G401 (cell line): ENCODE data around the gene C19orf44. TPM values are rescaled to one million over a fixed set of nuclear protein-coding genes. Genes with fewer than 3 reads are reported as not detected.
A peak's percentile ranks its signal among the peaks of the same experiment; 100 is the strongest.
"Not testable (repeated sequence)": the region's sequence is repeated elsewhere in the genome, so short reads cannot be mapped to it uniquely, and the experiment has no call there.

Experiments used
- DNase-seq: peaks from one replicate; pipeline ENCODE4 v3.0.0-alpha.2; 2015; ENCODE audit warnings: low spot score
- in situ Hi-C: cut with HindIII; loops from 2 replicates; pipeline ENCODE4 v1.10.0; 2016; ENCODE audit warnings: low sequenced_read_pairs, mixed read lengths
- total RNA-seq: library from RNA; depleted of rRNA; stranded (reverse); fragments of >200 nt; shearing (Covaris generic); gene quantifications from 2 replicates; pipeline ENCODE4 v1.2.3, GENCODE V29; 2014

C19orf44 gene
- total RNA-seq, 1 experiment from 2014 or later = 8.9 TPM

GRCh38 chr19:16509141-16510061 lies 13.2 kb downstream of the C19orf44 start:
- in situ Hi-C loops = no loop called here
- peak; percentile 45 for DNase-seq

- DNase-seq, in situ Hi-C loops: not testable (repeated sequence)
Observed at GRCh38 chr19:16512611-16513010, 16.4 kb downstream of the C19orf44 start.

DNA sequence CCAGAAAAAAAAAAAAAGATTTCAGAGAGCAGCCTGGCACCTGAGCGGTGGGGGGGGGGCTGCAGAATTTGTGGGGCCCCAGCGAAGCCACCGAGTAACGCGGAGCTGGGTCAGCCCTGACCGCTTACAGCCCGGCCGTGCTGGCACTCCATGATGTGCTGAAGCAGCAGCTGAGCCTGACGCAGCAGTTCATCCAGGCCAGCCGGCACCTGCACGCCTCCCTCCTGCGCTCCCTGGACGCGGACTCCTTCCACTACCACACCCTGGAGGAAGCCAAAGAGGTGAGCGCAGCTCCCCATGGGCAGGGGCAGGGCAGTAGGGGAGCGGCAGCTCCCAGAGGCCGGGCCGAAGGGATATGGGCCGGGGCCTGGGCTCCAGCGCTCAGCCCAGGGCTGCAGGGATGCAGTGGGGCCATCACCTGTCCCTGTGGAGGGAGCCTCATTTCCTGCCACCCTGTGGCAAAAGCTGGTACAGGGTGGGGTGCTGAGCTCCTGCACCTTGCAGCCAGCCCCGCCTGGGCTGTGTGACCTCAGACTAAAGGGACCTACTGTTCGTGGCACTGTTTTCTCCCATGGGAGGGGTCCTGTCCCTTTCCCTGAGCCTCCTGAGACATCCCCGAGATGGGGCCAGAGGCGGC lies 18.3 kb downstream of the C19orf44 start:
- DNase-seq = no peak
- in situ Hi-C loops = no loop called here

GRCh38 chr19:16516381-16516780 lies 20.2 kb downstream of the C19orf44 start:
- no peak for DNase-seq
- in situ Hi-C loops = no loop called here

GRCh38 chr19:16516923-16517610 lies 20.9 kb downstream of the C19orf44 start:
- DNase-seq = no peak
- in situ Hi-C loops = no loop called here

DNA sequence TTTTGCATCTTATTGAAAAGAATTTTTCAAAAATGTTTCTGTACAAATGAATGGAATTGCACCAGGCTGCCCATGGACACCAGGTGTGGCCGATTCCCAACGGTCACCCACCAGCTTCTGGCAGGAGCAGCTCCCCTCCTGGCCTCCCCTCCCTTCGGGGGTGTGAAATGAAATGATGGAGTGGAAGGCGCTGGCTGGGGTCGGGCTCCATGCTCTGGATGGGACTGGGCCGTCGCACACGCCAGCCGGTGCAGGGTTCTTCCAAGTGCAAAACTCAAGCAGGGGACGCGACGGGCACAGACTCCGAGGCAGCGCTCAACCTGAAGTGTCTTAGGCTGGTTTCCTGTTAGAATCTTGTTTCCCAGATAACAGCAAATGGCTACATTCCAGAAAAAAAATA lies 21.9 kb downstream of the C19orf44 start:
- no peak for DNase-seq
- in situ Hi-C loops = no loop called here

- no peak for DNase-seq
Observed at GRCh38 chr19:16518483-16519229, 22.5 kb downstream of the C19orf44 start.

DNA sequence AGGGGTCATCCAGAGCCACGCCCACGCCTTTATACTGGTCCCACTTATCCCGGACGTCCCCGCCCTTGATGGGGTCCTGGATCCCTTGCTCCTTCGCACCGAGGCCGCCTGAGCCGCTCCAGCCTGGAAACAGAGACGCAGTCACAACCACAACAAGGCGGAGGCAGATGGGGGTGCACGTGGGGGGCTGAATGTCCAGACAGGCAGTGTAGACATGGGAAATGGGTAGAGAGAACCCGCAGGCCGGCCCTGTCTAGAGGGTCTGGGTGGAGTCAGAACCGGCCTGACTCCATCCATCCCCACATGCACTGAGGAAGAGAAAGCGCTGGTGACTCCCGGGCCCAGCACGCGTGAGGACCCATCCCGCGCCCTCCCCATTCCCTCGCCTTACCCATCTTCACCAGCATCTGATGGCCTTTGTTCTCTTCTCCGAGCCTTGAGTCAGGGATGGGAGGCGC lies 23.1 kb downstream of the C19orf44 start:
- in situ Hi-C loops = no loop called here
- no peak for DNase-seq

More at GRCh38 chr19:16518483-16519229, 22.5 kb downstream of the C19orf44 start:
- in situ Hi-C loops = no loop called here

GRCh38 chr19:16520074-16520973 lies 24.1 kb downstream of the C19orf44 start:
- no peak for DNase-seq
- in situ Hi-C loops = no loop called here

- in situ Hi-C loops = no loop called here
- DNase-seq = no peak
Observed at GRCh38 chr19:16520986-16521624, 24.9 kb downstream of the C19orf44 start.

DNA sequence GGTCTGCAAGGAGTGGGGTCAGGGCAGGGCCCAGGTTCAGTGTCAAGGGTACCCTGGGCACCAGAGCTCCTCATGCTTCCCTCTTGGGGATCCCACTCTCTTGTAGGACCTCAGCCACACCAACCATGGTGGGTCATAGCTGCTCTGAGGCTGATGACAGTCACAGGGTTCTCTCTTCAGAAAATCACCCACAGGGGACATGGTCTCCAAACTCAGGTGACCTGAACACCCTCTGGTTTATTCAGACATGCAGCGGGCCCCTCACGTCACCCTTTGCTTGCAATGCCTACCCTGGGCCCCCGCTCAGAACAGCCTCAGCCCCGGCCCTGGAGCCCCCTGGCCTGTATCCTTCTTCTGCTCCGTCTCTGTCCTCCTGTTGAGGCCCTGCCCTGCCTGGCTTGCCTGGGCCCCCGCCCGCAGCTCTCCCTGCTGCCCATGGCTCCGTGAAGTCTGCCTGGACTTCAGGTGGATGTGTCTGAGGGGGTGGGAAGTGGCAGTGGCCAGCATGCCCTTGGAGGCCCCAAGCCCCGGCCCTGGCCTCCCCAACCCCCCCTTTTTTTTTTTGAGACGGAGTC lies 25.6 kb downstream of the C19orf44 start:
- in situ Hi-C loops = no loop called here
- no peak for DNase-seq

- no peak for DNase-seq
- in situ Hi-C loops = no loop called here
Observed at GRCh38 chr19:16522559-16523377, 26.6 kb downstream of the C19orf44 start.

DNA sequence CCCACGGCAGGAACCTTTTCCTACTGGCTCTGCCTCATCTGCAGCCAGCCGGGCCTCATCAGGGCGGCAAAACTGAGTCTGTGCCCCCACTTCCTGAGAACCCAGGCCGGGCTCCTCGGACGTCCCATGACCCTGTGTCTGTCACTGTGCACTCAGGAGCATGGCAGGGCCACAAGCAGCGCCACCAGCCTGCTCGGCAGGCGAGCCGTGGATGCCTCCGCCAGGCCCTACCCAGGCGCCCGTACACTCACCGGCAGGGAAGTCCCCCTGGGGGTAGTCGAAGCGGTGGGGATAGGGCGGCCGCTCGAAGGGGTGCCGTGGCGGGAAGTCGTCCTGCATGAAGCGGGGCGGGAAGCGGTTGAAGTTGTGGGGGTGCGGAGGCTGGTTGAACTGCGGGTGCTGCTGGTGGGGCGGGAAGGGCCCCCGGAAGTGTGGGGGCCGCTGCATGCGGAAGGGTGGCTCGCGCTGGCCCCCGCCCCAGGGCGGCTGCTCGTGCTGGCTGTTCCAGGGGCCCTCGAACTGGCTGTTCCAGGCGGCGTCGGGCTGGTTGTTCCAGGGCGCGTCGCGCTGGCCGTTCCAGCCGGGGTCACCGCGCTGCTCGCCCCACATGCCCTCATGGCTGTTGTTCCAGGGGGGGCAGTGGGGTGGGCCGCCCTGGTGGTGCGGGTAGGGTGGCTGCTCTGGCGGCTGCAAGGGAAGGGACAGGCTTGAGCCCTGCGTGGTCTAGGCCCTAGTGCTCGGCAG lies 29.0 kb downstream of the C19orf44 start:
- no peak for DNase-seq
- in situ Hi-C loops = no loop called here

- in situ Hi-C loops = no loop called here
- no peak for DNase-seq
Observed at GRCh38 chr19:16525751-16526481, 29.7 kb downstream of the C19orf44 start.

GRCh38 chr19:16527334-16527935 lies 31.2 kb downstream of the C19orf44 start:
- no peak for DNase-seq
- in situ Hi-C loops = no loop called here
